ENCODE results near the gene PTPN21. TPM values are rescaled to one million over a fixed set of nuclear protein-coding genes. Genes with fewer than 3 reads are reported as not detected.

PTPN21 gene
- polyA plus RNA-seq, 1 experiment = 16.0 TPM

DNA sequence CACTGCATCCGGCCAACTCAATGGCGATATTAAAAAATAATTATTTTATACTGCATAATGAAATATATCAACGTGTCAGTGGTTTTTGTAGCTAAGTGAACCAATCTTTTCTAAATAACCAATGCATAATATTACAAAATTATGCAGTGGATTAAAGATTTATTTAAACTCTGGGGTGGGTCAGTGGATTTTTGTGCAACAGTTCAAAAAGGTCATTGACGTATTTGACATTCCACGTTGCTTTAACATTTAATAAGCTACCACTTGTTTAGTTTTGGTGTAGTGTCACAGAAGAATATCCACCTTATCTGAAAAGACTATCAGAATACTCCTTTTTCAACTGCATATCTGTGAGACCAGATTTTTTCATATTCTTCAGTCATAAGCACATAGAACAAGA is 10.6 kb upstream of the PTPN21 start:
- H3K27ac ChIP-seq (ENCODE audit: low read depth, low read length) = no peak overlapping the region
- no peak for DNase-seq (ENCODE audit: low read depth, low spot score)
- CTCF ChIA-PET = interaction anchor here (0.9 to 1.1 kb wide), 3 partner anchors 13 to 376 kb away, joined by 3 to 5 read pairs (median 3); no protein-coding TSS in a partner anchor
- POLR2A ChIA-PET = interaction anchor here (0.6 kb wide), 1 partner anchor 13 kb away, joined by 6 read pairs; no protein-coding TSS in a partner anchor
- H3K27me3 ChIP-seq (ENCODE audit: control insufficient read depth, insufficient read depth, low read length) = no peaks in the 10 kb centered on the region
- H3K9me3 ChIP-seq (ENCODE audit: control insufficient read depth, insufficient read depth, low read length) = no peaks in the 10 kb centered on the region
- TF ChIP-seq, protein P1, sequence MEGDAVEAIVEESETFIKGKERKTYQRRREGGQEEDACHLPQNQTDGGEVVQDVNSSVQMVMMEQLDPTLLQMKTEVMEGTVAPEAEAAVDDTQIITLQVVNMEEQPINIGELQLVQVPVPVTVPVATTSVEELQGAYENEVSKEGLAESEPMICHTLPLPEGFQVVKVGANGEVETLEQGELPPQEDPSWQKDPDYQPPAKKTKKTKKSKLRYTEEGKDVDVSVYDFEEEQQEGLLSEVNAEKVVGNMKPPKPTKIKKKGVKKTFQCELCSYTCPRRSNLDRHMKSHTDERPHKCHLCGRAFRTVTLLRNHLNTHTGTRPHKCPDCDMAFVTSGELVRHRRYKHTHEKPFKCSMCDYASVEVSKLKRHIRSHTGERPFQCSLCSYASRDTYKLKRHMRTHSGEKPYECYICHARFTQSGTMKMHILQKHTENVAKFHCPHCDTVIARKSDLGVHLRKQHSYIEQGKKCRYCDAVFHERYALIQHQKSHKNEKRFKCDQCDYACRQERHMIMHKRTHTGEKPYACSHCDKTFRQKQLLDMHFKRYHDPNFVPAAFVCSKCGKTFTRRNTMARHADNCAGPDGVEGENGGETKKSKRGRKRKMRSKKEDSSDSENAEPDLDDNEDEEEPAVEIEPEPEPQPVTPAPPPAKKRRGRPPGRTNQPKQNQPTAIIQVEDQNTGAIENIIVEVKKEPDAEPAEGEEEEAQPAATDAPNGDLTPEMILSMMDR (IDR thresholded peaks at IDR 0.05; ENCODE audit: low read depth, low read length) = no peak
- H3K4me3 ChIP-seq (ENCODE audit: low read depth, low read length) = no peak overlapping the region

GRCh38 chr14:88563845-88564244 is 9.0 kb upstream of the PTPN21 start:
- ChIA-PET CTCF (interaction anchor here (1.0 kb wide), 1 partner anchor 71 kb away, joined by 4 read pairs; no protein-coding TSS in a partner anchor), POLR2A (interaction anchor here (0.7 kb wide), 2 partner anchors 11 to 1866 kb away, joined by 3 read pairs; no protein-coding TSS in a partner anchor)
- TF ChIP-seq, protein P1 (IDR thresholded peaks at IDR 0.05; ENCODE audit: low read depth, low read length) = no peak
- H3K27ac ChIP-seq (ENCODE audit: low read depth, low read length) = no peak overlapping the region
- no peak for DNase-seq (ENCODE audit: low read depth, low spot score)
- no peaks in the 10 kb centered on the region for H3K9me3 ChIP-seq (ENCODE audit: control insufficient read depth, insufficient read depth, low read length)
- no peaks in the 10 kb centered on the region for H3K27me3 ChIP-seq (ENCODE audit: control insufficient read depth, insufficient read depth, low read length)
- peak overlapping the region; percentile 88 for H3K4me3 ChIP-seq (ENCODE audit: low read depth, low read length)

DNA sequence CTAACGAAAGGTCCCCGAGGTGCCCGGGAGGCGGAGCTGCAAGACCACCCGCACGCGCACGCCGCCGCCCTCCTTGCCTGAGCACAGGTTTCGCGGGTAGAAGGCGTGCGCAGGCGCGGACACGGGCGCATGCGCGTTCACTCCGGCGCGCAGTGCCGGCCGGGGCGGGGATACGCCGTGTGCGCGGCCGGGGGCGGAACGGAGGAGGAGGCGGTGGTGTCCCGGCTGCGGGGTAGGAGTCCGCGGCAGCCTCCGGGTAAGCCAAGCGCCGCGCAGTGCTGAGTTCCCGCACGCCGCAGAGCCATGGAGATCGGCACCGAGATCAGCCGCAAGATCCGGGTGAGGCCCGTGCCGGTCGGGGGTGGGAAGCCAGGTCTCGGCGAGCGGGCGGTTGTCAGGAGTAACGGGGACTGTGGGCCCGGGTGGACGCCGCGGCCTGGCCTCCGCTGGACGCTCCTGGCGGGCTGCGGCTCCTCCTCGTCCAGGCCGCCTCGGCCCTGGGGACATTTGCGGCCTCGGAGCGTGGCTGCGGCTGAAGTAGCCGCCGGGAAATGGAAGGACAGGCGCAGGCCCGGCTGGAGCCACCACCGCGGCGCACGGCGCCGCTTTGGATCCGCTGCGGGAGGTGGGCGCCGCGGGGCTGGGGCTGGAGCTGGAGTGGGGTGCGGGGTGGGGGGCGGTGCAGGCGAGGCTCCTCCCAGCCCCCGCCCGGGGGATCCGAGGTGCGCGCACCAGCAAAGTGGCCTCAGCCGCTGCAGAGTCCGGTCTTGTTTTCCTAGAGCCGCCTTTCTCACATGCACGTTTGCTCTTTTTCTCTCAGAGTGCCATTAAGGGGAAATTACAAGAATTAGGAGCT is 8.3 kb upstream of the PTPN21 start, which contains the start of gene ZC3H14:
TSS of gene ZC3H14 (plus strand) at position 207 of the 856 bp plus-strand sequence. CDS start at position 304, 97 bp downstream.
- Histone ChIP-seq H3K9me3 (ENCODE audit: control insufficient read depth, insufficient read depth, low read length) (no peaks in the 10 kb centered on the region; the same call in 1 of the 2 replicates), H3K27me3 (ENCODE audit: control insufficient read depth, insufficient read depth, low read length) (no peaks in the 10 kb centered on the region), H3K4me3 (ENCODE audit: low read depth, low read length) (peak within 1 kb of the TSS; percentile 88), H3K27ac (ENCODE audit: low read depth, low read length) (peak within 1 kb of the TSS; percentile 33)
- CTCF ChIA-PET = interaction anchor here (1.0 kb wide), 1 partner anchor 71 kb away, joined by 4 read pairs; no protein-coding TSS in a partner anchor
- TF ChIP-seq, protein P1 (IDR thresholded peaks at IDR 0.05; ENCODE audit: low read depth, low read length) = no peak
- POLR2A ChIA-PET = interaction anchor here (0.7 kb wide), 3 partner anchors 10 to 1867 kb away, joined by 3 to 4 read pairs (median 3); no protein-coding TSS in a partner anchor
- DNase-seq (ENCODE audit: low read depth, low spot score) = peak; percentile 52

DNA sequence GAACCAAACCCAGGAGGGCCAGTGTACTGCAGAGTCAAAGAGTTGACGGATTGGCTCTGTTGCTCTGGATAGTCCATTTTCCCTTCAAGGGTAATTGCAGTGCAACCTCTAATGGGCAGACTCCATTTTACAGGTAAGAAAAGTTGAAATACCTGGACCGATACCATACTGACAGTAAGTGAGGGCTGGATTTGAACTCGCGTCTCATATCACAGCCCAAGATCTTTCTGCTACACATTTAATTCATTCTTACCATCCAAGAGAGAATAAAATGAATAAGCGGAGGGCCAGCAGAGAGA is 7.7 kb upstream of the PTPN21 start:
- no peaks in the 10 kb centered on the region; the same call in 1 of the 2 replicates for H3K9me3 ChIP-seq (ENCODE audit: control insufficient read depth, insufficient read depth, low read length)
- no peak for DNase-seq (ENCODE audit: low read depth, low spot score)
- ChIA-PET CTCF (interaction anchor here (3.4 kb wide), 1 partner anchor 373 kb away, joined by 31 read pairs; no protein-coding TSS in a partner anchor), POLR2A (interaction anchor here (0.7 kb wide), 1 partner anchor 16 kb away, joined by 4 read pairs; no protein-coding TSS in a partner anchor)
- TF ChIP-seq, protein P1 (IDR thresholded peaks at IDR 0.05; ENCODE audit: low read depth, low read length) = no peak
- H3K27me3 ChIP-seq (ENCODE audit: control insufficient read depth, insufficient read depth, low read length) = no peaks in the 10 kb centered on the region
- peak overlapping the region; percentile 88 for H3K4me3 ChIP-seq (ENCODE audit: low read depth, low read length)
- H3K27ac ChIP-seq (ENCODE audit: low read depth, low read length) = no peak overlapping the region
